Heart right ventricle (tissue), 16 donors: ENCODE measurements around the gene PCK1. TPM values are rescaled to one million over a fixed set of nuclear protein-coding genes. Genes with fewer than 3 reads are reported as not detected.

Experiments
- ATAC-seq, 8 donors: fragments of 200-7000 bp; cut with Tn5 transposase; one replicate each; pipeline ENCODE4 v1.9.1; 2020; ENCODE audit warnings: mild to moderate bottlenecking in 8 of 8, moderate library complexity in 8 of 8, moderate number of reproducible peaks in 1 of 8
- DNase-seq, 2 donors: peaks; one replicate each; pipeline ENCODE4 v3.0.0-alpha.2; 2020
- H3K27ac ChIP-seq, 10 donors: fragments of 200-600 bp; sonication (generic) in 2 of 10; one replicate each; pipeline versions ENCODE4 v1.5.0 to v1.8.0; 2020 to 2022; ENCODE audit warnings: mild to moderate bottlenecking in 3 of 10
- H3K27me3 ChIP-seq, 7 donors: fragments of 200-600 bp; one replicate each; pipeline ENCODE4 v1.8.0; 2021 to 2022; ENCODE audit warnings: mild to moderate bottlenecking in 2 of 7
- H3K36me3 ChIP-seq, 9 donors: fragments of 200-600 bp; sonication (generic) in 1 of 9; one replicate each; pipeline versions ENCODE4 v1.5.0 to v1.8.0; 2020 to 2022; ENCODE audit warnings: mild to moderate bottlenecking in 2 of 9
- H3K4me1 ChIP-seq, 9 donors: fragments of 200-600 bp; sonication (generic) in 1 of 9; one replicate each; pipeline versions ENCODE4 v1.5.0 to v1.8.0; 2020 to 2022; ENCODE audit warnings: mild to moderate bottlenecking in 4 of 9
- H3K4me3 ChIP-seq, 10 donors: fragments of 200-600 bp; sonication (generic) in 2 of 10; one replicate each; pipeline versions ENCODE4 v1.5.0 to v1.8.0; 2020 to 2022; ENCODE audit warnings: mild to moderate bottlenecking in 7 of 10, moderate library complexity in 2 of 10
- H3K9me3 ChIP-seq, 11 donors: fragments of 200-600 bp in 10 of 11; sonication (generic) in 2 of 11; one replicate each; pipeline versions ENCODE4 v1.5.0 to v1.8.0; 2013 to 2022; ENCODE audit warnings: mild to moderate bottlenecking in 2 of 11, control low read depth in 1 of 11, moderate library complexity in 1 of 11
- CTCF ChIP-seq, 9 donors: fragments of 200-600 bp; sonication (generic) in 2 of 9; IDR thresholded peaks; one replicate each; pipeline versions ENCODE4 v1.5.0 to v1.8.0; 2021 to 2022; ENCODE audit warnings: antibody characterized with exemption in 9 of 9, mild to moderate bottlenecking in 5 of 9, moderate library complexity in 1 of 9
- WGBS, 2 donors: extraction: QIAGEN DNeasy Blood & Tissue Kit; methylation state at CpG; one replicate each; pipeline ENCODE4 v1.1.7; 2013; ENCODE audit warnings: inconsistent platforms in 1 of 2; 5-methylcytosine and 5-hydroxymethylcytosine counted together
- intact Hi-C, 10 donors: fragments of 100-400 bp; cut with DNase I; formaldehyde crosslinking; loops; one replicate each; pipeline versions ENCODE4 v1.11.1 to v1.14.2; 2022
- polyA plus RNA-seq, 2 donors: library from polyadenylated mRNA; stranded (reverse); fragments of 200-250 nt; gene quantifications; one replicate each; pipeline ENCODE4 v1.2.3, GENCODE V29; 2013
- total RNA-seq, 10 donors: library from RNA; stranded (reverse); fragmentation: NEBNext Ultra II Directional in 3 of 10; extraction: Animal tissue kit (Norgen Biotek cat#: 25700) in 3 of 10; gene quantifications; one replicate each; pipeline versions ENCODE4 v1.2.1 to v1.2.4, GENCODE V29; 2021 to 2023
- donor health status: Arrhythmogenic right ventricular cardiomyopathy.
- donor health status: ischemic (EF 13 %, LVEDD 7.1; RV severe dilation, severe dysfunction).
- donor health status: healthy with polysubstance abuse.
- donor health status: DM: no; HTN: yes; CAD: no.
- donor health status: DM: no; HTN: no; CAD: no.
- donor health status: ischemic (EF 25% LVEDD 6.9; RV normal size, moderate dysfunction).
- donor health status: ischemic (EF 25% LVEDD 5.7; RV mildly dilated, moderate dysfunction).
- donor health status: healthy.
- donor health status: DM: yes; HTN: yes; CAD: no.
- donor health status: Ischemic cardiomyopathy.
- donor health status: ischemic (EF 35%, LVEDD 5.7; RV mildly dilated, moderate dysfunction).
- donor health status: nonischemic (EF 11% LVEDD 7.7; RV severe dilation, severe dysfunction).
- donor health status: DM: yes; HTN: yes; CAD: no.
- donor health status: PGD.
- donor health status: ischemic (EF 29% LVEDD 5.4; RV normal size, mild dysfunction).
- donor health status: nonischemic (EF 23%, LVEDD 6.1; RV moderate dilation, normal function).

The PCK1 gene
- total and polyA plus RNA-seq, 12 donors, result 0.15 to 8.5 (median 0.72) TPM; not detected in 2

- no peak overlapping the region for H3K27ac ChIP-seq
- no peak for TF ChIP-seq CTCF (IDR thresholded peaks at IDR 0.05)
- no peak overlapping the region for H3K4me3 ChIP-seq
- no peaks in the 10 kb centered on the region for H3K36me3 ChIP-seq
- H3K9me3 ChIP-seq, result peaks cover 0 to 33% (median 2%) of the 10 kb centered on the region in 11 donors
- intact Hi-C loops, result loop anchor here in 1 of 10 donors (5.0 kb wide), 1 partner anchor 41 kb away; no protein-coding TSS in a partner anchor
- 63 to 64% methylated on average over 3 of the region's 3 CpGs for WGBS, 2 donors
- ATAC-seq, result no peak
- no peak for DNase-seq
- peaks cover 0 to 52% (median 10%) of the 10 kb centered on the region in 7 donors for H3K27me3 ChIP-seq
- H3K4me1 ChIP-seq, result no peaks in the 10 kb centered on the region
Observed at GRCh38 chr20:57536120-57536708, 24.7 kb upstream of the PCK1 start.

- DNase-seq (no peak), ATAC-seq (no peak)
- Histone ChIP-seq H3K9me3 (peaks cover 0 to 33% (median 2%) of the 10 kb centered on the region in 11 donors), H3K4me1 (no peaks in the 10 kb centered on the region), H3K4me3 (no peak overlapping the region), H3K36me3 (no peaks in the 10 kb centered on the region), H3K27me3 (peaks cover 0 to 53% (median 10%) of the 10 kb centered on the region in 7 donors), H3K27ac (no peak overlapping the region)
- no peak for TF ChIP-seq CTCF (IDR thresholded peaks at IDR 0.05)
- intact Hi-C loops, result loop anchor here in 1 of 10 donors (5.0 kb wide), 1 partner anchor 40 kb away; no protein-coding TSS in a partner anchor
- 64 to 70% methylated on average over 4 of the region's 4 CpGs for WGBS, 2 donors
Observed at GRCh38 chr20:57536771-57537724, 23.9 kb upstream of the PCK1 start.

- DNase-seq (no peak), ATAC-seq (no peak)
- Histone ChIP-seq H3K36me3 (no peaks in the 10 kb centered on the region), H3K27me3 (peaks cover 0 to 50% (median 10%) of the 10 kb centered on the region in 7 donors), H3K27ac (no peak overlapping the region), H3K4me1 (no peaks in the 10 kb centered on the region), H3K4me3 (no peak overlapping the region), H3K9me3 (peaks cover 0 to 33% (median 2%) of the 10 kb centered on the region in 11 donors)
- no peak for TF ChIP-seq CTCF (IDR thresholded peaks at IDR 0.05)
- intact Hi-C loops, result loop anchor here in 1 of 10 donors (5.0 kb wide), 1 partner anchor 39 kb away; no protein-coding TSS in a partner anchor
- WGBS, 2 donors, result 88 to 93% methylated on average over 2 of the region's 2 CpGs
Observed at GRCh38 chr20:57537822-57538221, 23.1 kb upstream of the PCK1 start.

GRCh38 chr20:57539889-57540288, 21.0 kb upstream of the PCK1 start:
- intact Hi-C loops, result loop anchor here in 1 of 10 donors (5.0 kb wide), 1 partner anchor 37 kb away; no protein-coding TSS in a partner anchor
- no peak for TF ChIP-seq CTCF (IDR thresholded peaks at IDR 0.05)

More at GRCh38 chr20:57539889-57540288, 21.0 kb upstream of the PCK1 start:
- H3K27ac ChIP-seq, result no peak overlapping the region
- no peak for DNase-seq
- 83 to 85% methylated on average over 12 of the region's 12 CpGs for WGBS, 2 donors
- no peaks in the 10 kb centered on the region for H3K36me3 ChIP-seq
- H3K4me1 ChIP-seq, result no peaks in the 10 kb centered on the region
- peaks cover 0 to 44% (median 11%) of the 10 kb centered on the region in 7 donors for H3K27me3 ChIP-seq
- ATAC-seq, result no peak
- H3K9me3 ChIP-seq, result peaks cover 0 to 27% (median 2%) of the 10 kb centered on the region in 11 donors
- no peak overlapping the region for H3K4me3 ChIP-seq
